ENCODE results near the gene RMND1.
A peak's percentile ranks its signal among the peaks of the same experiment; 100 is the strongest.
"Not testable (repeated sequence)": the region's sequence is repeated elsewhere in the genome, so short reads cannot be mapped to it uniquely, and the experiment has no call there.

The RMND1 gene, protein sequence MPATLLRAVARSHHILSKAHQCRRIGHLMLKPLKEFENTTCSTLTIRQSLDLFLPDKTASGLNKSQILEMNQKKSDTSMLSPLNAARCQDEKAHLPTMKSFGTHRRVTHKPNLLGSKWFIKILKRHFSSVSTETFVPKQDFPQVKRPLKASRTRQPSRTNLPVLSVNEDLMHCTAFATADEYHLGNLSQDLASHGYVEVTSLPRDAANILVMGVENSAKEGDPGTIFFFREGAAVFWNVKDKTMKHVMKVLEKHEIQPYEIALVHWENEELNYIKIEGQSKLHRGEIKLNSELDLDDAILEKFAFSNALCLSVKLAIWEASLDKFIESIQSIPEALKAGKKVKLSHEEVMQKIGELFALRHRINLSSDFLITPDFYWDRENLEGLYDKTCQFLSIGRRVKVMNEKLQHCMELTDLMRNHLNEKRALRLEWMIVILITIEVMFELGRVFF

DNA sequence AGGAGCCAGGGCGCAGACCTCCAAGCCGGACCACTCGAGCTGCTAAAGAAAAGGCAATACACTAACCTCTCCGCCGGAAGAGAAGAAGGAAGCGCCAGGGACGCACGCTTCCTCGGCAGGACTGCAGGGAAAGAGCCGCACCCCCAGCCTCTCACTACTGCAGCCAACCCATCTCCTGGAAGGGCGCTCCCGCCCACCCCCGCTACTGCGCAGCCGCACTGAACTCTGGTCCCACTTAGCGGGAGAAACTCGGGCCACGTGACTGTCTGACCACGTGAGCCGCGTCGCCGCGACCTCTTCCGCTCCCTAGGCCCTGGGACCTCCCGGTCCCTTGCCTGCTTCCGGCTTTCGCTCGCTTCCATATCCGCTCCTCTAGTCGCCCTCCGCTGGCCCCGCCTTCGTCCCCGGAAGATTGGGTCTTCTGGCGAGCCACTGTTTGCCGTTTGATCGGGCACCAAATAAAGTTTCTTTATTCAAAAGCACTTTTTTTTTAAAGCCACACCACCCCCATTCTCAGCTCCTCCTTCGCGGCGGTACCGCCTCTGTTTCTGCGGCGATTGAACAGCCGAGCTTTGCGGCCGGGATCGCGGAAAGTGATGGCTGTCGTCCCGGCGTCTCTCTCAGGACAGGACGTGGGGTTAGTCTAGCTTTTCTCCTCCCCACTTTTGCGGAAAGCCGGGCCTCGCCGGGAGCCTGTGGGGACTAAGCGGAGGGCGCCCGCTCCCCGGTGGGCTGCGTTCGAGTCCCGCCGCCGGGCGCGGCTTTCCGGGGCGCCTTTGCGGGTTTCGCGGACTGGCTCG lies at the start of gene RMND1:
TSS of gene RMND1 (minus strand) at position 177 of the 800 bp plus-strand sequence. CDS start 6,315 bp downstream, outside the sequence.
- peak; percentile 99 for DNase-seq

DNA sequence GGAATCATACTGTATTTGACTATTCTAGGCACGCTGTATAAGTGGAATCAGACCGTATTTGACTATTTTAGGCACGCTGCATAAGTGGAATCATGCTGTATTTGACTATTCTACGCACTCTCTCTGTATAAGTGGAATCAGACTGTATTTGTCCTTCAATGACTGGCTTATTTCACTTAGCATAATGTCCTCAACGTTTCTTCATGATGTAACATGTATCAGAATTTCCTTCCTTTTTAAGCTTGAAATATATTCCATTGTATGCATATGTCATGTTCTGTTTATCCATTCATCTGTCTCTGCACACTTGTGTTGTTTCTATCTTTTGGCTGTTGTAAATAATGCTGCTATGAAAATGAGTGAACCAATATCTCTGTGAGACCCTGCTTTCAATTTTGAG lies 47.6 kb upstream of the RMND1 start:
- no peak for DNase-seq

- DNase-seq: no peak
Observed at GRCh38 chr6:151498327-151498726, 46.4 kb upstream of the RMND1 start.

DNA sequence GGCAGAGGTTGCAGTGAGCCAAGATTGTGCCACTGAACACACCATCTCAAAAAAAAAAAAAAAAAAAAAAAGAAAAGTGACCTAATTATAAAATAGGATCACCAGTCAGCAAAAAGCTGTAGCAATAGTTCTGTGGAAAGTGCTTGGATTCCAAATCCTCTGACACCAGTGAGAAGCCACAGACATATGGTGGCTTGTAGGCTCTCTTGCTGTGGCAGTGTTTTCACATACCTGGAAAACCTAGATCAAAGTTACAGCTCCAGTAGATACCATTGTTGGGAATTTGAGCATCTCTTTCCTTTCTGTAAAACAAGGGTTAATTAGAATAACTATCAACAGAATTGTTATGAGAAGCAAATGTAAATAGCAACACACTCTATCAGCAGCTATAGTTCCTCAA lies 46.0 kb upstream of the RMND1 start:
- DNase-seq: no peak

GRCh38 chr6:151495380-151495779 lies 43.5 kb upstream of the RMND1 start:
- no peak for DNase-seq

DNA sequence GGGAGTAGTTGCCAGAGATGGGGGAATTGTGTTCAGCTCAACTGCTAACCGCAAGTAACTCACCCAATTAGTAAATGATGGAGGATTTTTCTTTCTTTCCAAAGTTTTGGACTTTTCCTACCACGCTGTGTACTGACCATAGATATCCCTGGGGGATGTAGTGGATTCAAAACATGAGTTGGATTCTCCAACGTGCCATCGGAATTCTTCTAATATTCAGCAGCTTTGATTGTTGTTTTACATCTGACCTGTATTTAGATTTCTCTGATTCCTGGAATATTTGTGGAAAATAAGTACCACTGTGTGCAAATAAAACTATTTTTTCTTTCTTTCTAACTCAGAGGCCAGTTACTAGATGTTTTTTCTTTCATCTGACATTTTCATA lies 43.0 kb upstream of the RMND1 start:
- no peak for DNase-seq

GRCh38 chr6:151494235-151494935 lies 42.5 kb upstream of the RMND1 start:
- no peak for DNase-seq

DNA sequence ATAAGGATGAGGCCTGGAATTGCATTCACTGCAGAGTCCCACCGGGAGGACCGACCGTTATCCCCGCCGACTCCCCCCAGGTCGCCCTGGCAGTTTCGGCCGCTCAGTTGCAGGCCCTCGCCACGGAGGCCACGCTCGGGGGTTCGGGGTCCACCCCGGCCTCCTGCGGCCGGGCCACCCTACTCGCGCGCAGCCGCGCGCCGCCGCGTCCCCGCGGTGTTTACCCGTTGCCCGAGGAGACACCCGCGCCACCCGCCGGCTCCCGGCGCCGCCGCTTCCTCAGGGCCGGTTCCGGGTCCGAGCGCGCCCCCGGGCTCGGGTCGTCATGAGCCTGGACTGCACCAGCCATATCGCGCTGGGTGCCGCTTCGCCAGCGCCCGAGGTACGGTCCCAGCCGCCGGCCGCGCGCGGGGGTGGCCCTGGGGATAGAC lies 41.9 kb upstream of the RMND1 start, which contains the start of gene CCDC170:
TSS of gene CCDC170 (plus strand) at position 214 of the 431 bp plus-strand sequence. CDS start at position 326, 112 bp downstream.
- no peak for DNase-seq

DNA sequence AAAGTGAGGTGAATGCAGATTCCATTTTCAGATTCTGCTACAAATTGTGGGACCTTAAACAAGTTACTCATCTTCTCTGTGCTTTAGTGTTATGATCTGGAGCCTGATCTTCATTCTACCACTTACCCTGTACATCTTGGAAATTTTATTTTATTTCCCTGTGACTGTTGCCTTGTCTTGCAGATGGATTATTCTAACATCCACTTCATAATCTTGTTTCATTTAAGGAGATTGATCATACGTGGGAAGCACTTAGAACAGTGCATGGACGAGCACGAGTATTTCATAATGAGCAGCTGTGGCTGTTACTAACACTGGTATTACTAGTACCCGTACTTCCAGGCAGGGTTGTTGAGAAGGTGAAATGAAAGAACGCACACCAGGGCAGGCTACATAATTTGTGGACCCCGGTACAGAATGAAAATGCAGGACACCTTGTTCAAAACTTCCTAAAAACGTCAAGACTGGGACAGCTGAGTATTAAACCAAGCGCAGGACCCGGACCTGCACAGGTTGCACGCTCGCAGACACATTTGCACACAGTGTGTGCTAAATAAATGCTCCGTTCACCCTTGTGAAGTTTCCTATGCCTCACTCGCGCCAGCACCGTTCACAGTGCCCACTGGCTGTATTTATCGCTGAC lies 41.4 kb upstream of the RMND1 start:
- no peak for DNase-seq

- no peak for DNase-seq
Observed at GRCh38 chr6:151490996-151491395, 39.1 kb upstream of the RMND1 start.

- no peak for DNase-seq
Observed at GRCh38 chr6:151488226-151488625, 36.3 kb upstream of the RMND1 start.

GRCh38 chr6:151483994-151484393 lies 32.1 kb upstream of the RMND1 start:
- DNase-seq: no peak

GRCh38 chr6:151482290-151482689 lies 30.4 kb upstream of the RMND1 start:
- DNase-seq: no peak

GRCh38 chr6:151481786-151482185 lies 29.9 kb upstream of the RMND1 start:
- no peak for DNase-seq

- no peak for DNase-seq
Observed at GRCh38 chr6:151478670-151479069, 26.7 kb upstream of the RMND1 start.

- no peak for DNase-seq
Observed at GRCh38 chr6:151477726-151478125, 25.8 kb upstream of the RMND1 start.

DNA sequence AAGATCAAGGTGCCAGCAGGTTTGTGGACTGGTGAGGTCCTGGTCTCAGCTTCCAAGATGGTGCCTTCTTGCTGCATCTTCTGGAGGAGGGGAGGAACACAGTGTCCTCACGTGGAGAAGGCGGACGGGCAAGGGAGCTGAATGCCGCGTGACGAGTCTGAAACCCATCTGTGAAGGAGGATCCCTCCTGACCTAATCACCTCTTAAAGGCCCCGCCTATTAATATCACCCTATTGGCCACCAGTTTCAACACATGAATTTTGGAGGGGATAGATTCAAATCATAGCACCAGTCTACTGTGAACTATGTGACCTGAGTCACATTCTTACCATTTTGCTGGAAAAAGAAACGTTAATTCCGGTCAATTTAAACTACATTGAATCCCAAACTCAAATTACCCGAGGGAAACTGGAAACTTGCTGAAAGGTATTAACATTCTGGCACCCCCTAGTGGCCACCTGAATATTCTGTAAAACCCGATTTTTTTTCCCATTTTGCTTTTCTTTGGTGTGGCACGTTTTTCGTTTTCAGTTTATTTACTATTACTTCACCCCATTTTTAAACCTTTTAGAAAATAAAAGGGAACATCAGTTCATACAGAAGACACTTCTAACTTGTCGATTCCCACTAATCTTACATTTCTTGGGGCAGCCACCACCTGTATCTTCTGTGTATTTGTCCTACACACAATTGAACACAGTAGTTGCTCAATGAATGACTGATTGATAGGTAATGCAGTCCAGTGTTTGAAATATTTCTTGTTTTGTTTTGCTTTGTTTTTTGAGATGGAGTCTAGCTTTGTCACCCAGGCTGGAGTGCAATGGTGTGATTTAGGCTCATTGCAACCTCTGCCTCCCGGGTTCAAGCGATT lies 24.0 kb upstream of the RMND1 start:
- DNase-seq: peak; percentile 36

DNA sequence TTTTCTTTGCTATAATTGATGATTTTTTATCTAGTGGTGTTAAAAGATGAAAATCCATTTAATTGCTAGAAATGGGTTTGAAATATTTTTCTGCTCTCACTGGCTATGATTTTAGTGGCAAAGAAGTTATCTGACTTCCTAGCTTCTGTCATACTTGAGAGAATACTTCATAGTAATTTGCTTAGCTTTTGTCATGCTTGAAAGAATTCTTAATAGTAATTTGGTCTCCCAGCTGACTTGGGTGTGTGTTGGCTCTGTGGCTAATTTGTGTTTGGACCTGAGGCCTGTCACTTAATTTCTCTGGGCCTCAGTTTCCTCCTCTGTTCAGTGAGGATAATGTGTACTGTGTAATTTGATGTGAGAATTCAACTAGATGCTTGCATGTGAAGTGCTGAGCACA lies 12.8 kb upstream of the RMND1 start:
- no peak for DNase-seq

DNA sequence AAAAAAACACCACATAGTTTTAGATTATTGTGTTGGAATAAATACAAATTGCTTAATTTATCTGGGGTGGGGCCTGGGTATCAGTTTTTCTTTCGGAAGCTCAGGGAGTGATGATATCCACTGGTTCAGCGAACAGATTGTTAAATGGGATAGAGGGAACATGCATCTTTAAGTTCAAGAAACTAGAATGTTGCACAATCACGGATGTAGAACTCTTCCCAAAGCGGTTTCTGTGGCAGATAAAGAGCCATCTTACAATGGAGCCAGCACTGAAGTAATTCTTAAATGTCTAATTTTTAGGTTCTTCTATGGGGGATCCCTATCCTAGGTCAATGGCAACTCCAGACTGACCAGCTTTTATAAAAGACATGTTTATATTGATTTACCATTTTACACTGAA lies 9.7 kb upstream of the RMND1 start:
- no peak for DNase-seq

GRCh38 chr6:151455751-151456398 lies 3.9 kb upstream of the RMND1 start:
- not testable (repeated sequence) for DNase-seq
